H54 (cell line): ENCODE measurements around the gene GART.

Source experiments
- DNase-seq: peaks from one replicate; pipeline ENCODE4 v3.0.0; 2011; ENCODE audit warnings: low spot score, mixed read lengths; ENCODE audit not compliant: insufficient read length
- FAIRE-seq: peaks from 3 replicates; lab custom pipeline; 2011; peaks lifted over from hg19 to GRCh38; lab: Jason Lieb, UNC
- POLR2A ChIP-seq: IDR thresholded peaks from 2 replicates; pipeline ENCODE4 v1.6.1; 2011; ENCODE audit warnings: low read depth, mild to moderate bottlenecking, low read length

GART gene

GRCh38 chr21:33562389-33562788 lies 20.5 kb upstream of the GART start:
- FAIRE-seq (peak; percentile 69), DNase-seq (no peak)
- no peak for TF ChIP-seq POLR2A

- no peak for TF ChIP-seq POLR2A
- FAIRE-seq: peak; percentile 61
- DNase-seq: no peak
These were observed 19.5 kb upstream of the GART start for GRCh38 chr21:33561373-33561772.

GRCh38 chr21:33560965-33561364 lies 19.0 kb upstream of the GART start:
- FAIRE-seq: peak; percentile 81
- DNase-seq: no peak
- TF ChIP-seq POLR2A: no peak

GRCh38 chr21:33559813-33560212 lies 17.9 kb upstream of the GART start:
- FAIRE-seq (peak; percentile 67), DNase-seq (no peak)
- no peak for TF ChIP-seq POLR2A

- TF ChIP-seq POLR2A: no peak
- FAIRE-seq: peak; percentile 11
- no peak for DNase-seq
These were observed 17.0 kb upstream of the GART start for GRCh38 chr21:33558777-33559421.

GRCh38 chr21:33557447-33557846 lies 15.5 kb upstream of the GART start:
- DNase-seq (no peak), FAIRE-seq (no peak)
- TF ChIP-seq POLR2A: no peak

GRCh38 chr21:33554982-33555344 lies 13.0 kb upstream of the GART start:
- no peak for TF ChIP-seq POLR2A
- FAIRE-seq (no peak), DNase-seq (no peak)

GRCh38 chr21:33554236-33554981 lies 12.5 kb upstream of the GART start:
- FAIRE-seq: no peak
- TF ChIP-seq POLR2A: no peak
- no peak for DNase-seq

- no peak for FAIRE-seq
- no peak for DNase-seq
- no peak for TF ChIP-seq POLR2A
These were observed 11.2 kb upstream of the GART start for GRCh38 chr21:33552999-33553598.

GRCh38 chr21:33552093-33552998 lies 10.4 kb upstream of the GART start:
- FAIRE-seq: no peak
- TF ChIP-seq POLR2A: no peak

GRCh38 chr21:33551664-33552063 lies 9.7 kb upstream of the GART start:
- no peak for DNase-seq
- no peak for FAIRE-seq
- TF ChIP-seq POLR2A: no peak

More at GRCh38 chr21:33552093-33552998, 10.4 kb upstream of the GART start:
- no peak for DNase-seq

GRCh38 chr21:33550772-33551660 lies 9.1 kb upstream of the GART start:
- TF ChIP-seq POLR2A: no peak
- FAIRE-seq: no peak
- no peak for DNase-seq

- FAIRE-seq (no peak), DNase-seq (no peak)
- no peak for TF ChIP-seq POLR2A
These were observed 8.2 kb upstream of the GART start for GRCh38 chr21:33549848-33550771.
